AG08396 (cell line): ENCODE data around the gene PPP2R5D.
"Not testable (repeated sequence)": the region's sequence is repeated elsewhere in the genome, so short reads cannot be mapped to it uniquely, and the experiment has no call there.

Experiments used
- DNase-seq: peaks from one replicate; pipeline ENCODE4 v3.0.0; 2012; ENCODE audit warnings: low spot score, mixed read lengths

Gene PPP2R5D

GRCh38 chr6:43032326-43032725 is 48.0 kb downstream of the PPP2R5D start:
- DNase-seq: no peak

DNA sequence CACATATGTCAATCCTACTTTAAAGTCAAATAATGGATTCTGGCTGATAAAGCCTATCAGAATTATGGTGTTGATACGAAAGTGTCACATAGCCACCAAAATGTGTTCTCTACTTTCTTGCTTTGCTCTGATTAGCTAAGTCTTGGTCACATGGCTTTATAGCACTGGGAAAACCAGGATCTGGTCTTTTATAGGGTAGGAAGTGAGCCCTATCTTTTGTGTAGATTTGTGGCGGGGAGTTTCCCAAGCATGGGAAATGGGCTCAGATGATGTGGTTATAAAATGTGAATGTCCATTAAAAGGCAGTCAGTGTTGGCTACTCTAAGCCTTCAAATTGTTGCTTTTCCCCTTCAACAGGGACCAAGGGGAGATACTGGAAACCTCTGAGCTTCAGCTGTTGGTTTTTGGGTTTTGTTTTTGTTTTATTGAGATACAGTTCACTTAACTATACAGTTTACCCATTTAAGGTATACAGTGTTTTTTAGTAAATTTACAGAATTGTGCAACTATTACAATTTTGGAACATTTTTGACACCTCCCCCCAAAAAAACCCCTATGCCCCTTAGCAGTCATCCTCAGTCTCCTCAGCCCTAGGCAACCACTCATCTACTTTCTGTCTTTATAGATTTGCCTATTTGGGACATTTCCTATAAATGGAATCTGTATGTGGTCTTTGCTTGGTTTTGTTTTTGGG is 49.3 kb downstream of the PPP2R5D start:
- no peak for DNase-seq

GRCh38 chr6:43034190-43034525 is 49.8 kb downstream of the PPP2R5D start:
- no peak for DNase-seq

DNA sequence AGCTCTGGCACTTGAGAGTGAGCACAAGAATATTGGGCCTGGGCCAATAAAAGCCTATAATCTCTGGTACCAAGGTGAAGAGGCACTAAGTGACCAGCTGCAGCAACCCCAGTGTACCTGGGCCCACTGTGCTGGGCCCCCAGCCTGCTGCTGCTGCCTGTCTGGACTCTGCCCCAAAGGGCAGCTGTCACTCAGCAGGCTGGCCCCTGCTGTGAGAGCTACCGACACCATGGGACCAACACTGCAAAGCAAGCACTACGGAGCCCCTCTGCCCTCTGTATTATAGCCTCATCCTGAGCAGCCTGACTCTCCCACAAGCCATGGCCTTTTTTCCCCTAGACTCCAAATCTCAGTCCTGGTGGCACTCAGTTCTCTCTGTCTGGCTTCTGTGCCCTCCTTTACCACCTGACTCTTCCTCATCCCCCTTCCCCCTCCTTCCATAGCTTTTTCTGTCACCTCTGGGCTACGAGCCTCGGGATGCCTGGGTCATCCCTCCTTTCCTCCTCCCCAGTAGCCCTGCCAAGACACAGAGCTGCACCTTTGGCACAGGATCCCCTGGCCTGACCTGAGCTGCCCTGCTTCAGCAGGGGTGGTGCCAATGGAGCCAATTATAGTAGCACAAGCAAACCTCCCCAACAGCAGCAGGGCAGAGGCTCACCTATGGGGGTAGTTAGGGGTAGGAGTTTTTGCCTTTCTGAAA is 51.3 kb downstream of the PPP2R5D start:
- DNase-seq: no peak

GRCh38 chr6:43036712-43037111 is 52.3 kb downstream of the PPP2R5D start:
- DNase-seq: no peak

GRCh38 chr6:43037197-43037596 is 52.8 kb downstream of the PPP2R5D start:
- no peak for DNase-seq

DNA sequence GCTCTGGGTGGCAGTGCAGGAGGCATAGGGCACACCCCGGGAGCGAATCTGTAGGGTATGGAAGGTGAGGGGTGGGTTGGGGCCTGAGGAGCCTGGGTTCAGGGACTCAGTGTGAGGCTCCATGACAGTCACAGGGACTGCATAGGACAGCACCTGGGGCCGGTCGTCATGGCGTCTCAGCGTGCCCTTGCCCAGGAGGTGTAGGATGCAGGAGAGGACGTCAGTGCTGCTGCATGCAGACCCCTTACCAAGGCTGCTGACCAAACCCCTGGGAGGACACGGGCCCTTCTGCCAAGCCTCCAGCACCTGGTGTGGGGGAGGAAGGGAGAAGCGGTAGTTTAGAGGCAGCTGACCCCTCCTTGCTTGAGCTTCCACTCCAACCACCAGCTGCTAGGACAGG is 53.3 kb downstream of the PPP2R5D start:
- DNase-seq: no peak

GRCh38 chr6:43038727-43039126 is 54.4 kb downstream of the PPP2R5D start:
- no peak for DNase-seq

- no peak for DNase-seq
These were observed 56.3 kb downstream of the PPP2R5D start for GRCh38 chr6:43040542-43041257.

DNA sequence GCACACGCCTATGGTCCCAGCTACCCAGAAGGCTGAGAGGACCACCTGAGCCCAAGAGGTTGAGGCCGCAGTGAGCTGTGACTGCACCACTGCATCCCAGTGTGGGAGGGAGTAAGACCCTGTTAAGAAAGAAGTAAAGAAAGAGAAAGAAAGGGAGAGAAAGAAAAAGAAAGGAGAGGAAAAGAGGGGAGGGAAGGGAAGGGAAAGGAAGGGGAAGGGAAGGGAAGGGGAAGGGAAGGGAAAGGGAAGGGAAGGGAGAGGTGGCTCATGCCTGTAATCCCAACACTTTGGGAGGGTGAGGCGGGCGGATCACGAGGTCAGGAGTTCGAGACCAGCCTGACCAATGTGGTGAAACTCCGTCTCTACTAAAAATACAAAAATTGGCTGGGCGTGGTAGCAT is 57.1 kb downstream of the PPP2R5D start:
- not testable (repeated sequence) for DNase-seq

DNA sequence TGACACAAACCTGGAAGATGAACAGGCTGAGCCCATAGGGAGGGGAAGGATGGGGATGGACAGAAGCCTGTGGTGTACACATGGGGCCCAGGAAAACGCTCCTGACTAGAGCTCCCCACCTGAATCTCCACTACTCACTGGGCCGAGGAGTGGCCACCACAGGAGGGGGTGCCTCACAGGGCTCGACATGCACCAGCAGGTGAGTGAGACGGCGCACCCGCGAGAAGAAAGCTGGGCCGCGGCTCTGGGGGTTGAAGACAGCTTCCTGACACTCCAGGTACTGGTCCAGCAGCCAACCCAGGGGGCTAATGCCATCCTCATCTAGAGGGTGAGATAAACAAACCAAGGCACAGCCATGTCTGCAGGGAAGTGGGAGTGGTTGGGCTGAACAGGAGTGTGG is 58.9 kb downstream of the PPP2R5D start:
- DNase-seq: no peak

- DNase-seq: no peak
These were observed 61.1 kb downstream of the PPP2R5D start for GRCh38 chr6:43045371-43045930.

DNA sequence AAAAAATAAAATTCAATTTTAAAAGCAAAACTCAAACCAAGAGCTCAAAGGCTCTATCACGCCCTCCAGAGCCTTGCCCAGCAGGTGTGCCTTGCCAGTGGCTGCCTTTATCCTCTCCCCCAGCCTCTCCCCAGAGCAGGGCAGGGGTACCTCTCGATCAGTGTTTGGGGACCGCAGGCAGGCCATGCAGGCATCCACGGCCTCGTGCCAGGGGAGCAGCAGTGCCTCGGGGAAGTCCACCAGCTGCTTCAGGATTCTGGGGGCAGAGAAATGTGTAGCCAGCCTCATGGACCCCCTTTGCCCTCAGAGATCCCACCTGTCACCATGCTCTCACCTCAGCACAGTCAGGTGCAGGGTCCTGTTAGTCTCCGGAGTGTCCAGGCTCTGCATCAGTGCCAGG is 63.6 kb downstream of the PPP2R5D start:
- no peak for DNase-seq

GRCh38 chr6:43050981-43051380 is 66.6 kb downstream of the PPP2R5D start:
- no peak for DNase-seq

DNA sequence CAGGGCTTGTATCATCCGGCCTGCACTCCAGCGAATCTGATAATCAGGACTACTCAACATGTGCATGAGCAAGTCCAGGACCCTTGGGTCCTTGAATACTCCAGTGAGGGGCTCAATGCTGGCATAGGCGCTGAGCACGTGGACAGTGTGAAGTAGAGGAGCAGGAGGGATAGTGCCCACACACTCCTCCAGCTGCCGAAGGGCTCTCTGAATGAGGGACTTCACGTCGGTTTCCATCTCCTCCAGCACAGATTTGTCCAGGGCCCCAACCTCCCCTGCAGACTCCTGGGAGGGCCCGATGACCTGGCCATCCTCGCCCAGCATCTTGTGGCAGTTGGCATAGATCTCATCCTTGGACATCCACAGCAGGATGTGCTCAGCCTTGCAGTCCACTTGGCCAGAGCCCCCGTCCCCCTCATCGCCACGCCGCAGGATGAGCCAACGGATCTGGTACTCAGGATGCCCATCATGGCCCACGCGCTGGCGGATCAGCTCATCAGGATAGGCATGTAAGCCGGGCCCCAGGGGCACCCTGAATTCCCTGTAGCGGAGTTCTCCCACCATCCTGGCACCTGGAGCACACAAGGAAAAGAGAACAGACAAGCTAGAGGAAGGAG is 68.0 kb downstream of the PPP2R5D start:
- DNase-seq: no peak

DNA sequence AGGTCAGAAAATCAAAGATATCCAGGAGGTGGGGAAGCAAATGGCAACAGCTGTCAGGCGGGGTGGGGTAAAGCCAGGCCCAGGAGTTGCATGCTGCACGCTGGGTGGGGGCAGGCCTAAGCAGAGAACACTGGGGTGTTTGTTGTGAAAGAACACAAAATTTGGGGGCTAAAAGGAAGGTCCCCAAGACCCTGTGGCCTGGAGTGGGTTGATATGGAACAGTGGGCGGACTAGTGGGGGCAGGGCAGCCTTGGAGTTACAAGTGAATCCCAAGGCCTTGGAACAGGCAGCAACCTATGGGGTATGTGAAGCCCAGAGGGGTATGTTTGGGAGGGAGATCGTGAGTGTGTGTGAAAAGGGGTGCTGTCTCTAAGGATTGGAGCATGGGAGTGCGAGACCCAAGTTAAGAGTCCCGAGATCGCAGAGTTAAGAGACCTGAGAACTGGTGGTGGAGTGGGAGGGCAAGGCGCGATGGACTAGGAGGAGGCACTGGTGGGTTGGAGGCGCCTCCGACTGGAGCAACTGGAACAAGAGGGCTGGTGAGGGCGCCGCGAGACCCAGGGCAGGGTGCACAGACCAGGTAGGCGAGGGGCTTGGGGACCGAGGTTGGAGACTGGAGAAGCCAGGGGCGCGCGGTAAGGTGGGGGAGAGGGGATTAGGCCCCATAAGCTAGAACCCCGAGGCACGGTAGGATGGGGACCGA is 68.6 kb downstream of the PPP2R5D start:
- DNase-seq: peak; percentile 35

- peak; percentile 99 for DNase-seq
These were observed 69.3 kb downstream of the PPP2R5D start, which contains the start of gene CUL7 for GRCh38 chr6:43053545-43054205. TSS of gene CUL7 (minus strand) at chr6:43053851. CDS start at chr6:43052788, 1,063 bp downstream.

GRCh38 chr6:43054206-43054943 is 70.0 kb downstream of the PPP2R5D start:
- peak; percentile 67 for DNase-seq

DNA sequence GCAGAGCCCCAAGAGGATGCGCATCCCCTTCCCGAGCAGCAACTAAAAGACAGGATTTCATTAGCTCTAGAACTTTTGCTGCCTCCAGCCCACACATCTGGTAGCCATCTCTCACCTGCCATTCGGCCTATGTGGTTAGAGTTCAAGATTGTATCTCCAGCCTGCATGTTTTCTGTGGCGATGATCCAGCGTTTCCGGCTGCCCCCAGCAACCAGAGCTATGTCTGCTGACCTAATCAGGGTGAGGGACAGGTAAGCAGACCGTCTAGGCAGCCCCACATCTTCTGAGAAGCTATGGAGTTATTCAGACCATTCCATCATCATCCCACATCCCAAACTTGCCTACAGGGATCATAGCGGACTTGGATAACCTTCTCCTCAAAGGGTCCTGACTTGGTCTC is 71.6 kb downstream of the PPP2R5D start:
- no peak for DNase-seq

- no peak for DNase-seq
These were observed 74.2 kb downstream of the PPP2R5D start for GRCh38 chr6:43058531-43058930.
